Epidermal melanocyte (primary cell): ENCODE results near the gene TRPM2.

Experiments used
- DNase-seq: peaks from one replicate; pipeline ENCODE4 v3.0.0; 2011; ENCODE audit warnings: low spot score; ENCODE audit not compliant: insufficient read length

Gene TRPM2

GRCh38 chr21:44427241-44428120, 74.1 kb downstream of the TRPM2 start:
- DNase-seq: no peak

GRCh38 chr21:44428281-44428960, 75.0 kb downstream of the TRPM2 start:
- no peak for DNase-seq

- no peak for DNase-seq
Measured at GRCh38 chr21:44429894-44430293, 76.5 kb downstream of the TRPM2 start.

- DNase-seq: no peak
Measured at GRCh38 chr21:44431300-44431699, 77.9 kb downstream of the TRPM2 start.

GRCh38 chr21:44432841-44433790, 79.7 kb downstream of the TRPM2 start:
- DNase-seq: no peak

- DNase-seq: no peak
Measured at GRCh38 chr21:44433791-44434567, 80.6 kb downstream of the TRPM2 start.

- no peak for DNase-seq
Measured at GRCh38 chr21:44434568-44434925, 81.1 kb downstream of the TRPM2 start.

- no peak for DNase-seq
Measured at GRCh38 chr21:44434936-44435635, 81.7 kb downstream of the TRPM2 start.

- no peak for DNase-seq
Measured at GRCh38 chr21:44436111-44436611, 82.7 kb downstream of the TRPM2 start.

- no peak for DNase-seq
Measured at GRCh38 chr21:44436958-44437357, 83.5 kb downstream of the TRPM2 start.

- DNase-seq: no peak
Measured at GRCh38 chr21:44437371-44437695, 83.9 kb downstream of the TRPM2 start.

GRCh38 chr21:44437696-44438431, 84.4 kb downstream of the TRPM2 start:
- DNase-seq: no peak

- no peak for DNase-seq
Measured at GRCh38 chr21:44438531-44439210, 85.2 kb downstream of the TRPM2 start.

GRCh38 chr21:44439211-44439600, 85.8 kb downstream of the TRPM2 start:
- no peak for DNase-seq

- DNase-seq: no peak
Measured at GRCh38 chr21:44440241-44441040, 87.0 kb downstream of the TRPM2 start.

- no peak for DNase-seq
Measured at GRCh38 chr21:44441041-44441400, 87.6 kb downstream of the TRPM2 start.

GRCh38 chr21:44441581-44442265, 88.3 kb downstream of the TRPM2 start:
- no peak for DNase-seq
